Bronchial smooth muscle cell (primary cell): Measurements from ENCODE around the gene SLCO2B1. TPM values are rescaled to one million over a fixed set of nuclear protein-coding genes. Genes with fewer than 3 reads are reported as not detected.

ENCODE experiments used
- total RNA-seq: library from RNA; depleted of rRNA; stranded (reverse); fragments of >200 nt; gene quantifications from 2 replicates; pipeline ENCODE4 v1.2.1, GENCODE V29; 2014

The SLCO2B1 gene
- total RNA-seq, result not detected in 2 replicates

DNA sequence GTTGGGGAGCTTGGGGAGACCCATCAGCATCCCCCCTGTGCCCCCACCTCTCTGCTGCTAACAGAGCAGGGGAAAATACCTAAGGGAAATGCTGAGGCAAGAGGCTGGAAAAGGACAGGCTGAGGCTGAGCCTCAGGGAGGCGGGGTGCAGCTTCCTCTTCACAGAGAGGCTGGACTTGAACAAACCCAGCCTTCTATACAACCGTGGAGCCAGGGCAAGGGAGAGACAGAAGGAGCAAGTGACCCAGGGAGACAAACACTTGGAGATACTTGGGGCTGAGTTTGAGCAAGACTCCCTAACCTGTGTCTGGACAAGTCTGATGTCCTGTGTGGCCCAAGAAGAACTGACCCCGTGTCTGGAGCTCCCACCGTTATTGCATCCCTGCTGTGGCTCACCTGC, at the start of gene SLCO2B1:
SLCO2B1 (plus strand) TSS at position 229 of the 400 bp plus-strand sequence. CDS start 275 bp downstream, outside the sequence.

GRCh38 chr11:75240311-75241035, 89.6 kb downstream of the SLCO2B1 start, which contains the start of gene TPBGL:
Gene TPBGL (plus strand): TSS chr11:75240774. CDS start chr11:75241050, 276 bp downstream.

Other genes starting within 250 kb of the SLCO2B1 start
- 5.3 and 11.7 TPM in 2 replicates for gene XRRA1, start 202.0 kb upstream of the SLCO2B1 start, total RNA-seq
- 24.0 and 42.8 TPM in 2 replicates for gene SPCS2, start 201.8 kb upstream of the SLCO2B1 start, total RNA-seq
- 4.4 and 5.0 TPM in 2 replicates for gene NEU3, start 162.2 kb upstream of the SLCO2B1 start, total RNA-seq
- gene OR2AT4, start 54.2 kb upstream of the SLCO2B1 start, total RNA-seq, result not detected in 2 replicates
- not detected in 2 replicates for gene TPBGL, start 89.7 kb downstream of the SLCO2B1 start, total RNA-seq
- 26.3 and 62.9 TPM in 2 replicates for gene ARRB1, start 200.6 kb downstream of the SLCO2B1 start, total RNA-seq
- gene RPS3, start 248.4 kb downstream of the SLCO2B1 start, total RNA-seq, result 2,288 and 3,828 TPM in 2 replicates